GM23338 (cell line): ENCODE results near the gene CHMP4B. TPM values are rescaled to one million over a fixed set of nuclear protein-coding genes. Genes with fewer than 3 reads are reported as not detected.

ENCODE experiments used
- ATAC-seq: fragments of 200-7000 bp; cut with Tn5 transposase; 3 replicates; pipeline ENCODE4 v1.9.1; 2020
- DNase-seq: peaks from one replicate; pipeline ENCODE4 v3.0.0-alpha.2; 2015; ENCODE audit warnings: low spot score
- H2AFZ ChIP-seq: fragments of 200-600 bp; sonication (generic); 2 replicates; pipeline ENCODE4 v1.8.0; 2016; ENCODE audit warnings: antibody characterized with exemption, mild to moderate bottlenecking, moderate library complexity
- H3F3A ChIP-seq: fragments of 200-600 bp; sonication (generic); replicated peaks from 2 replicates; pipeline ENCODE4 v1.8.0; 2017; ENCODE audit warnings: antibody characterized with exemption, mixed run types, low read depth
- H3K27ac ChIP-seq: fragments of 200-600 bp; sonication (generic); 2 replicates; pipeline ENCODE4 v1.6.1; 2016; ENCODE audit warnings: low read depth
- H3K27me3 ChIP-seq: fragments of 200-600 bp; sonication (generic); 2 replicates; pipeline ENCODE4 v1.8.0; 2016; ENCODE audit warnings: mild to moderate bottlenecking, mixed run types, moderate library complexity; ENCODE audit not compliant: insufficient read depth
- H3K36me3 ChIP-seq: fragments of 200-600 bp; sonication (generic); 2 replicates; pipeline ENCODE4 v1.8.0; 2016; ENCODE audit warnings: mild to moderate bottlenecking; ENCODE audit not compliant: insufficient read depth
- H3K4me1 ChIP-seq: fragments of 200-600 bp; sonication (generic); 2 replicates; pipeline ENCODE4 v1.8.0; 2016; ENCODE audit warnings: mild to moderate bottlenecking, moderate library complexity; ENCODE audit not compliant: insufficient read depth
- H3K4me2 ChIP-seq: fragments of 200-600 bp; sonication (generic); 2 replicates; pipeline ENCODE4 v1.7.1; 2017; ENCODE audit warnings: mixed run types
- H3K4me3 ChIP-seq: fragments of 200-600 bp; sonication (generic); 2 replicates; pipeline ENCODE4 v1.6.1; 2016; ENCODE audit warnings: mixed run types
- H3K79me2 ChIP-seq: fragments of 200-600 bp; sonication (generic); replicated peaks from 2 replicates; pipeline ENCODE4 v1.8.0; 2017; ENCODE audit warnings: mild to moderate bottlenecking; ENCODE audit not compliant: insufficient read depth
- H3K9me2 ChIP-seq: fragments of 200-600 bp; sonication (generic); 2 replicates; pipeline ENCODE4 v1.8.0; 2017; ENCODE audit not compliant: insufficient read depth
- H4K20me1 ChIP-seq: fragments of 200-600 bp; sonication (generic); replicated peaks from 2 replicates; pipeline ENCODE4 v1.8.0; 2017; ENCODE audit warnings: mild to moderate bottlenecking; ENCODE audit not compliant: insufficient read depth
- H3K27ac Mint-ChIP-seq: 2 replicates; pipeline ENCODE4 v1.8.0; 2020; ENCODE audit warnings: inconsistent platforms, mild to moderate bottlenecking, moderate library complexity, mixed read lengths
- H3K27me3 Mint-ChIP-seq: 3 replicates; pipeline ENCODE4 v1.8.0; 2022; ENCODE audit warnings: low read depth, mild to moderate bottlenecking, moderate library complexity, mixed read lengths, inconsistent platforms; ENCODE audit not compliant: insufficient read depth, poor library complexity
- H3K36me3 Mint-ChIP-seq: 3 replicates; pipeline ENCODE4 v1.8.0; 2021; ENCODE audit warnings: low read depth, mild to moderate bottlenecking, inconsistent platforms, moderate library complexity, mixed read lengths
- H3K4me1 Mint-ChIP-seq: 3 replicates; pipeline ENCODE4 v1.8.0; 2020; ENCODE audit warnings: mild to moderate bottlenecking, inconsistent platforms, mixed read lengths
- H3K4me3 Mint-ChIP-seq: 3 replicates; pipeline ENCODE4 v1.8.0; 2021; ENCODE audit warnings: moderate library complexity, mild to moderate bottlenecking, inconsistent platforms, mixed read lengths
- H3K9me3 Mint-ChIP-seq: 3 replicates; pipeline ENCODE4 v1.8.0; 2020; ENCODE audit warnings: moderate library complexity, mild to moderate bottlenecking, inconsistent platforms, mixed read lengths
- CREB1 ChIP-seq: fragments of 250-450 bp; sonication (Bioruptor Pico); IDR thresholded peaks from 2 replicates; pipeline ENCODE4 v1.5.0; 2020; ENCODE audit warnings: low read depth, mild to moderate bottlenecking, moderate library complexity
- CTCF ChIP-seq, 2 experiments: fragments of 200-600 bp in 1 of 2; sonication (generic) in 1 of 2; conservative IDR thresholded peaks; 2 replicates each; pipeline versions ENCODE4 v1.5.1 to v1.6.1; 2016 to 2017; ENCODE audit warnings: antibody characterized with exemption in 2 of 2, low read depth in 2 of 2, mild to moderate bottlenecking in 2 of 2, moderate library complexity in 1 of 2
- ETS1 ChIP-seq: IDR thresholded peaks from 2 replicates; pipeline ENCODE4 v1.6.1; 2016; ENCODE audit warnings: antibody characterized with exemption
- EZH2phosphoT487 ChIP-seq: fragments of 200-600 bp; sonication (generic); IDR thresholded peaks from one replicate; pipeline ENCODE4 v1.8.1; 2018; ENCODE audit warnings: antibody characterized with exemption; ENCODE audit not compliant: unreplicated experiment
- JUNB ChIP-seq: IDR thresholded peaks from one replicate; pipeline ENCODE4 v1.6.1; 2016; ENCODE audit warnings: antibody characterized with exemption; ENCODE audit not compliant: unreplicated experiment
- NANOG ChIP-seq: IDR thresholded peaks from 2 replicates; pipeline ENCODE4 v1.6.1; 2016; ENCODE audit warnings: antibody characterized with exemption, borderline replicate concordance
- POLR2AphosphoS5 ChIP-seq: IDR thresholded peaks from 2 replicates; pipeline ENCODE4 v1.6.1; 2016; ENCODE audit warnings: antibody characterized with exemption, low read depth
- REST ChIP-seq: IDR thresholded peaks from one replicate; pipeline ENCODE4 v1.6.1; 2018; ENCODE audit warnings: antibody characterized with exemption; ENCODE audit not compliant: unreplicated experiment
- STAT1 ChIP-seq: IDR thresholded peaks from one replicate; pipeline ENCODE4 v1.6.1; 2016; ENCODE audit warnings: antibody characterized with exemption; ENCODE audit not compliant: unreplicated experiment
- ZNF331 ChIP-seq: fragments of 250-450 bp; sonication (Bioruptor Pico); IDR thresholded peaks from 2 replicates; pipeline ENCODE4 v1.5.0; 2020; ENCODE audit warnings: low read depth, mild to moderate bottlenecking, moderate library complexity
- ZNF462 ChIP-seq: fragments of 250-450 bp; sonication (Bioruptor Pico); IDR thresholded peaks from 2 replicates; pipeline ENCODE4 v1.5.0; 2020; ENCODE audit warnings: mild to moderate bottlenecking, moderate library complexity
- polyA plus RNA-seq: library from polyadenylated mRNA; unstranded; fragments of >200 nt; fragmentation: Nextera tagmentation; extraction: Ambion mirVana; gene quantifications from 2 replicates; pipeline ENCODE4 v1.2.1, GENCODE V29; 2016
- total RNA-seq: library from RNA; depleted of rRNA; stranded (reverse); fragments of >200 nt; shearing (Covaris generic); gene quantifications from 2 replicates; pipeline ENCODE4 v1.2.3, GENCODE V29; 2014

The CHMP4B gene
- total and polyA plus RNA-seq, 2 experiments from 2014 or later: 14.5 to 49.3 TPM

- no peak for TF ChIP-seq EZH2phosphoT487
- TF ChIP-seq ZNF462 (CRISPR knock-in tag): no peak
- no peak for TF ChIP-seq POLR2AphosphoS5
- no peak for TF ChIP-seq CREB1
- TF ChIP-seq ETS1: no peak
- no peak for TF ChIP-seq JUNB
- no peak for TF ChIP-seq STAT1
- no peak for TF ChIP-seq ZNF331 (CRISPR knock-in tag)
- TF ChIP-seq CTCF (conservative IDR thresholded peaks at IDR 0.05; ENCODE audit: low read depth in 2 of 2): no peak
- TF ChIP-seq REST: no peak
- TF ChIP-seq NANOG: no peak
- Histone ChIP-seq H3K9me2 (0 out of 2 replicates have a peak, but pooled peaks cover 3% of the 10 kb centered on the region), H2AFZ (peak overlapping the region; percentile 86), H3K4me2 (peak overlapping the region; percentile 70; the same call in 1 of the 2 replicates), H3K79me2 (no peaks in the 10 kb centered on the region), H3K4me1 (no peaks in the 10 kb centered on the region; the same call in 1 of the 2 replicates), H3F3A (no peaks in the 10 kb centered on the region), H3K4me3 (no peak overlapping the region), H3K27me3 (no peaks in the 10 kb centered on the region), H4K20me1 (no peaks in the 10 kb centered on the region), H3K27ac (no peak overlapping the region), H3K36me3 (no peaks in the 10 kb centered on the region)
- peaks cover 4% of the 10 kb centered on the region for H3K27me3 Mint-ChIP-seq
- no peak overlapping the region for H3K27ac Mint-ChIP-seq
- no peaks in the 10 kb centered on the region for H3K9me3 Mint-ChIP-seq
- peaks cover 16% of the 10 kb centered on the region for H3K4me1 Mint-ChIP-seq
- H3K4me3 Mint-ChIP-seq: no peak overlapping the region
- DNase-seq (no peak), ATAC-seq (no peak)
- no peaks in the 10 kb centered on the region for H3K36me3 Mint-ChIP-seq
Observed at GRCh38 chr20:33863440-33864323, 52.5 kb downstream of the CHMP4B start.
